Loucy (cell line): ENCODE data around the gene KRT77.

Experiments
- H2AFZ ChIP-seq: fragments of 200-600 bp; sonication (generic); 2 replicates; pipeline ENCODE4 v1.6.0; 2016; ENCODE audit warnings: antibody characterized with exemption, mild to moderate bottlenecking, low read length, moderate library complexity
- H3F3A ChIP-seq: fragments of 200-600 bp; 2 replicates; pipeline ENCODE4 v1.6.0; 2016; ENCODE audit warnings: antibody characterized with exemption, low read depth, mild to moderate bottlenecking
- H3K27me3 ChIP-seq: fragments of 200-600 bp; sonication (generic); 2 replicates; pipeline ENCODE4 v1.6.1; 2014; ENCODE audit warnings: low read length, mild to moderate bottlenecking; ENCODE audit not compliant: insufficient read depth, poor library complexity, severe bottlenecking
- H3K36me3 ChIP-seq: fragments of 200-600 bp; sonication (generic); 2 replicates; pipeline ENCODE4 v1.6.1; 2016; ENCODE audit warnings: low read length; ENCODE audit not compliant: insufficient read depth
- H3K4me1 ChIP-seq: fragments of 200-600 bp; sonication (generic); 2 replicates; pipeline ENCODE4 v1.5.1; 2014; ENCODE audit warnings: low read length, mild to moderate bottlenecking; ENCODE audit not compliant: insufficient read depth, poor library complexity, severe bottlenecking
- H3K4me2 ChIP-seq: fragments of 200-600 bp; sonication (generic); 2 replicates; pipeline ENCODE4 v1.6.0; 2014; ENCODE audit warnings: antibody characterized with exemption, low read length, low read depth, mild to moderate bottlenecking; ENCODE audit not compliant: poor library complexity, severe bottlenecking
- H3K4me3 ChIP-seq: fragments of 200-600 bp; sonication (generic); 2 replicates; pipeline ENCODE4 v1.5.1; 2014; ENCODE audit warnings: low read length, mild to moderate bottlenecking, mixed read lengths; ENCODE audit not compliant: poor library complexity, severe bottlenecking
- H3K79me2 ChIP-seq: fragments of 200-600 bp; sonication (generic); 2 replicates; pipeline ENCODE4 v1.6.1; 2014; ENCODE audit warnings: low read length; ENCODE audit not compliant: insufficient read depth
- H3K9ac ChIP-seq: fragments of 200-600 bp; sonication (generic); 2 replicates; pipeline ENCODE4 v1.6.0; 2014; ENCODE audit warnings: mild to moderate bottlenecking, low read depth, low read length, moderate library complexity; ENCODE audit not compliant: poor library complexity, severe bottlenecking
- H3K9me2 ChIP-seq: fragments of 200-600 bp; sonication (generic); replicated peaks from 2 replicates; pipeline ENCODE4 v1.6.1; 2016; ENCODE audit warnings: low read depth, low read length, mixed read lengths
- H3K9me3 ChIP-seq: fragments of 200-600 bp; sonication (generic); 2 replicates; pipeline ENCODE4 v1.6.1; 2014; ENCODE audit warnings: mild to moderate bottlenecking, antibody characterized with exemption, low read length, low read depth; ENCODE audit not compliant: insufficient read depth
- H4K20me1 ChIP-seq: fragments of 200-600 bp; sonication (generic); 2 replicates; pipeline ENCODE4 v1.6.0; 2014; ENCODE audit warnings: antibody characterized with exemption, low read length, mild to moderate bottlenecking; ENCODE audit not compliant: insufficient read depth, poor library complexity, severe bottlenecking
- CTCF ChIP-seq: fragments of 200-600 bp; sonication (generic); conservative IDR thresholded peaks from 2 replicates; pipeline ENCODE4 v1.5.1; 2014; ENCODE audit warnings: mild to moderate bottlenecking, antibody characterized with exemption, low read length
- EZH2phosphoT487 ChIP-seq: fragments of 200-600 bp; IDR thresholded peaks from 2 replicates; pipeline ENCODE4 v1.6.1; 2018; ENCODE audit warnings: antibody characterized with exemption, mild to moderate bottlenecking, moderate library complexity, borderline replicate concordance

KRT77 gene

GRCh38 chr12:52655251-52655650, 48.1 kb downstream of the KRT77 start:
- Histone ChIP-seq H3K36me3 (no peaks in the 10 kb centered on the region), H3K27me3 (no peaks in the 10 kb centered on the region), H3K9me3 (no peaks in the 10 kb centered on the region), H3K4me3 (no peak overlapping the region), H3K79me2 (no peaks in the 10 kb centered on the region), H3K4me2 (no peak overlapping the region), H2AFZ (no peak overlapping the region), H3F3A (no peaks in the 10 kb centered on the region), H4K20me1 (no peaks in the 10 kb centered on the region), H3K9ac (no peak overlapping the region), H3K9me2 (no peaks in the 10 kb centered on the region), H3K4me1 (peaks cover 28% of the 10 kb centered on the region)
- no peak for TF ChIP-seq EZH2phosphoT487
- no peak for TF ChIP-seq CTCF

GRCh38 chr12:52651726-52652261, 51.5 kb downstream of the KRT77 start, which contains the start of gene KRT2:
TSS of gene KRT2 (minus strand) at chr12:52652211. CDS start at chr12:52652142, 69 bp downstream.
- Histone ChIP-seq H3F3A (no peaks in the 10 kb centered on the region), H3K4me2 (no peak within 1 kb of the TSS), H3K4me3 (no peak within 1 kb of the TSS), H2AFZ (no peak within 1 kb of the TSS), H3K9me3 (no peaks in the 10 kb centered on the region), H3K9me2 (no peaks in the 10 kb centered on the region), H3K79me2 (no peaks in the 10 kb centered on the region), H3K36me3 (no peaks in the 10 kb centered on the region), H3K9ac (no peak within 1 kb of the TSS), H3K27me3 (no peaks in the 10 kb centered on the region), H4K20me1 (no peaks in the 10 kb centered on the region), H3K4me1 (peaks cover 33% of the 10 kb centered on the region)
- TF ChIP-seq CTCF, result no peak
- no peak for TF ChIP-seq EZH2phosphoT487

GRCh38 chr12:52650520-52651081, 52.7 kb downstream of the KRT77 start:
- no peak overlapping the region for H2AFZ ChIP-seq
- no peaks in the 10 kb centered on the region for H3K27me3 ChIP-seq

More at GRCh38 chr12:52650520-52651081, 52.7 kb downstream of the KRT77 start:
- H3K36me3 ChIP-seq, result no peaks in the 10 kb centered on the region
- no peak overlapping the region for H3K4me2 ChIP-seq
- no peak overlapping the region for H3K9ac ChIP-seq
- H3K79me2 ChIP-seq, result no peaks in the 10 kb centered on the region
- H3K4me1 ChIP-seq, result peaks cover 45% of the 10 kb centered on the region
- H3K9me3 ChIP-seq, result no peaks in the 10 kb centered on the region
- H3F3A ChIP-seq, result no peaks in the 10 kb centered on the region
- no peak for TF ChIP-seq CTCF
- TF ChIP-seq EZH2phosphoT487, result no peak
- no peaks in the 10 kb centered on the region for H3K9me2 ChIP-seq
- no peak overlapping the region for H3K4me3 ChIP-seq
- no peaks in the 10 kb centered on the region for H4K20me1 ChIP-seq
